ENCODE measurements around the gene STIMATE. TPM values are rescaled to one million over a fixed set of nuclear protein-coding genes. Genes with fewer than 3 reads are reported as not detected.

Gene STIMATE
- total and polyA plus RNA-seq, 9 of the 15 experiments (the other 6 are each of a cell fraction or from before 2014, with no cell fraction given), result 0.14 to 7.7 (median 4.9) TPM

- TF ChIP-seq AFF4 (CRISPR knock-in tag; IDR thresholded peaks at IDR 0.05), result no peak
- no peak for TF ChIP-seq HMG20B (CRISPR knock-in tag; IDR thresholded peaks at IDR 0.05)
These were observed 88.2 kb downstream of the STIMATE start (continued) for GRCh38 chr3:52809149-52809548.

DNA sequence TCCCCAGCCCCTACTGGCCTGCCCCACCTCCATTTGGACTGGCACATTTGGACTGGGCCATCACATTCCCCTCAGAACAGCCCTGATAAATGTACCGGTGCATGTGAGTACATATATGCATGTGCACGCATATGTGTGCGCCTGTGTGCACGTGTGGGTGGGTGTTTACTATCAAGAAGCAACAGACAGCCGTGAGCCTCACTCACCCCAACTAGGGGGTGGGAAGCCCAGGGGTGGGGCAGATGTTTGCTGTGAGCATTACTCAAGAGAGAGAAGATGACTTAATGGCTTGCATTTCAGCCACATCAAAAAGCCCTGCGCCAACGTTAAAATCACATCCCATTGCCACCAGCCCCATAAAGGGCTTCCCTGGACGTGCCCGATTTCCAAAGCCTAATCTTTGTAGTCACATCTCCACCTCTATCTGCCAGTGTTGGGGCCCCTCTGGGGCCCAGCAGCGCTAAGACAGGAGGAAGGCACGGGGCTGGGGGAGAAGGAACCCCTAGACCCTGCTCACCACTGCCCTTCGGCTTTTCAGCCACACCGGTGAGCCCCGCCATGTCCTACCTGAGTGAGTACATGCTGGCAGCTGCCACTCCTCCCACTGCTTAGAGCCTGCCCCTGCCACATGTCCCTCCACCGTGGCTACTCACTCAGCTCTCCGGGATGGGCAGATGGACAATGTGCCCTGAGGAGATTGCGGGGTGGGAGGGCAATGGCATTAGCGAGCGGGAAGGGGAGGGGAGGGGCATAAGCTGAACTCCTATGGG is 91.9 kb downstream of the STIMATE start:
- no peak overlapping the region for H3K4me2 ChIP-seq (ENCODE audit: insufficient read depth, low read length)
- intact Hi-C loops (cut with micrococcal nuclease) (no loop called here), in situ Hi-C loops (cut with MboI) (no loop called here)
- H2AFZ ChIP-seq (ENCODE audit: low read depth, low read length), result no peak overlapping the region
- peaks cover 0 to 4% of the 10 kb centered on the region in 2 experiments; a peak in 2 of 5 replicates for H3K4me1 ChIP-seq (replicated peaks in 1 of 2; ENCODE audit: control insufficient read depth in 2 of 2, insufficient read depth in 2 of 2, low read length in 2 of 2)
- H3K4me3 ChIP-seq, result no peak overlapping the region
- CTCF ChIA-PET (ENCODE audit: low intra/inter-chr PET ratio), result no interaction called here
- no peaks in the 10 kb centered on the region for H4K20me1 ChIP-seq (replicated peaks; ENCODE audit: control insufficient read depth, insufficient read depth, low read length)
- H3K79me2 ChIP-seq (ENCODE audit: control insufficient read depth, insufficient read depth, low read length), result no peaks in the 10 kb centered on the region
- WGBS (ENCODE audit: insufficient coverage, low coverage, missing lambda C conversion rate), result 18% methylated on average over 9 of the region's 19 CpGs
- no peak overlapping the region for H3K9ac ChIP-seq (ENCODE audit: insufficient read depth in 1 of 2, low read depth in 2 of 2, low read length in 2 of 2)
- H3K27ac ChIP-seq (ENCODE audit: extremely low read depth, low read depth, low read length), result no peak overlapping the region
- ATAC-seq (peak; percentile 39; the same call in 2 of the 3 replicates), FAIRE-seq (no peak), DNase-seq (ENCODE audit: extremely low read depth in 1 of 4, low spot score in 3 of 4) (peak in 3 of 4 experiments; percentile 19 to 33 (median 32))
- BruUV-seq (replicated peaks), result no TSS peak
- peak; percentile 57 for TF ChIP-seq BHLHE40 (IDR thresholded peaks at IDR 0.05; ENCODE audit: low read length)
- TF ChIP-seq PPARD (CRISPR knock-in tag; IDR thresholded peaks at IDR 0.05), result no peak
- no peak for TF ChIP-seq MTA1 (IDR thresholded peaks at IDR 0.05; ENCODE audit: borderline replicate concordance)
- no peak for TF ChIP-seq ZNF165 (CRISPR knock-in tag; IDR thresholded peaks at IDR 0.05; ENCODE audit: borderline replicate concordance)
- no peak for TF ChIP-seq MEIS2 (IDR thresholded peaks at IDR 0.05; ENCODE audit: partially characterized antibody)
- no peak for TF ChIP-seq ETV5 (CRISPR knock-in tag; IDR thresholded peaks at IDR 0.05; ENCODE audit: low read depth)
- TF ChIP-seq NR2C2 (CRISPR knock-in tag; IDR thresholded peaks at IDR 0.05), result no peak
- TF ChIP-seq NR2C2 (tag; IDR thresholded peaks at IDR 0.05), result no peak
- TF ChIP-seq KLF1 (tag; IDR thresholded peaks at IDR 0.05), result no peak
- H3K27me3 ChIP-seq (ENCODE audit: control insufficient read depth in 2 of 2, insufficient read depth in 2 of 2, low read length in 2 of 2), result peaks cover 0 to 4% of the 10 kb centered on the region in 2 experiments; a peak in 2 of 5 replicates
- no peaks in the 10 kb centered on the region for H3K9me1 ChIP-seq (ENCODE audit: control insufficient read depth, insufficient read depth, low read length)
- H3K9me3 ChIP-seq (replicated peaks; ENCODE audit: control insufficient read depth, insufficient read depth, low read depth, low read length), result no peaks in the 10 kb centered on the region
- POLR2A ChIA-PET, result no interaction called here
- H3K36me3 ChIP-seq (ENCODE audit: control insufficient read depth, insufficient read depth, low read length), result no peaks in the 10 kb centered on the region

Data from K562 (cell line).